ENCODE data around the gene LEKR1.

DNA sequence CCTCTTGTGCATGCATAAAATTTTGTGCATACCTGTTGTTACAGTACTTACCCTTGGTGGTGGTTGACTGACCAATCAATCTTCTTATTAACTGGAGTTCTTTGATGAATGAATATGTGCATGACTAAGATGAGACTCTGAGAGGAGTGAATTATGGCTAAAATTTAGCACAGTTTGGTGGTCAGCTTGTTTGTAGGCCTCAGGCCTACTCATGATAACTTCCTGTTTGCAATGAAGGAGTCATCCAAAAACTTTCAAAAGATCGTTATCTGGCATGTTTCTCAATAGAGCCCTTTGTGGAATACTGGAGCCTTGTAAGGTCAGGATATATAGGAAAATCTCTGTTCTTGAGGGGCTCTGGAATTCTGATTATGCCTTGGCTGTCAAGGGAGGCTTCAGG is 66.5 kb downstream of the LEKR1 start:
- TF ChIP-seq ZBTB48 (tag by site-specific recombination; IDR thresholded peaks at IDR 0.05) (no peak), ZNF404 (tag by site-specific recombination; IDR thresholded peaks at IDR 0.05) (no peak), ZNF23 (tag by site-specific recombination; IDR thresholded peaks at IDR 0.05; ENCODE audit: borderline replicate concordance) (no peak), GLIS1 (tag by site-specific recombination; IDR thresholded peaks at IDR 0.05) (no peak), ZNF791 (tag by site-specific recombination; IDR thresholded peaks at IDR 0.05) (no peak), SCRT1 (tag by site-specific recombination; IDR thresholded peaks at IDR 0.05; ENCODE audit: borderline replicate concordance) (no peak), YY1 (tag by site-specific recombination; IDR thresholded peaks at IDR 0.05) (no peak)
- TF ChIP-seq, protein P1, sequence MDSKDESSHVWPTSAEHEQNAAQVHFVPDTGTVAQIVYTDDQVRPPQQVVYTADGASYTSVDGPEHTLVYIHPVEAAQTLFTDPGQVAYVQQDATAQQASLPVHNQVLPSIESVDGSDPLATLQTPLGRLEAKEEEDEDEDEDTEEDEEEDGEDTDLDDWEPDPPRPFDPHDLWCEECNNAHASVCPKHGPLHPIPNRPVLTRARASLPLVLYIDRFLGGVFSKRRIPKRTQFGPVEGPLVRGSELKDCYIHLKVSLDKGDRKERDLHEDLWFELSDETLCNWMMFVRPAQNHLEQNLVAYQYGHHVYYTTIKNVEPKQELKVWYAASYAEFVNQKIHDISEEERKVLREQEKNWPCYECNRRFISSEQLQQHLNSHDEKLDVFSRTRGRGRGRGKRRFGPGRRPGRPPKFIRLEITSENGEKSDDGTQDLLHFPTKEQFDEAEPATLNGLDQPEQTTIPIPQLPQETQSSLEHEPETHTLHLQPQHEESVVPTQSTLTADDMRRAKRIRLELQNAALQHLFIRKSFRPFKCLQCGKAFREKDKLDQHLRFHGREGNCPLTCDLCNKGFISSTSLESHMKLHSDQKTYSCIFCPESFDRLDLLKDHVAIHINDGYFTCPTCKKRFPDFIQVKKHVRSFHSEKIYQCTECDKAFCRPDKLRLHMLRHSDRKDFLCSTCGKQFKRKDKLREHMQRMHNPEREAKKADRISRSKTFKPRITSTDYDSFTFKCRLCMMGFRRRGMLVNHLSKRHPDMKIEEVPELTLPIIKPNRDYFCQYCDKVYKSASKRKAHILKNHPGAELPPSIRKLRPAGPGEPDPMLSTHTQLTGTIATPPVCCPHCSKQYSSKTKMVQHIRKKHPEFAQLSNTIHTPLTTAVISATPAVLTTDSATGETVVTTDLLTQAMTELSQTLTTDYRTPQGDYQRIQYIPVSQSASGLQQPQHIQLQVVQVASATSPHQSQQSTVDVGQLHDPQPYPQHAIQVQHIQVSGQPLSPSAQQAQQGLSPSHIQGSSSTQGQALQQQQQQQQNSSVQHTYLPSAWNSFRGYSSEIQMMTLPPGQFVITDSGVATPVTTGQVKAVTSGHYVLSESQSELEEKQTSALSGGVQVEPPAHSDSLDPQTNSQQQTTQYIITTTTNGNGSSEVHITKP (tag by site-specific recombination; IDR thresholded peaks at IDR 0.05) = no peak
- TF ChIP-seq, protein P2, sequence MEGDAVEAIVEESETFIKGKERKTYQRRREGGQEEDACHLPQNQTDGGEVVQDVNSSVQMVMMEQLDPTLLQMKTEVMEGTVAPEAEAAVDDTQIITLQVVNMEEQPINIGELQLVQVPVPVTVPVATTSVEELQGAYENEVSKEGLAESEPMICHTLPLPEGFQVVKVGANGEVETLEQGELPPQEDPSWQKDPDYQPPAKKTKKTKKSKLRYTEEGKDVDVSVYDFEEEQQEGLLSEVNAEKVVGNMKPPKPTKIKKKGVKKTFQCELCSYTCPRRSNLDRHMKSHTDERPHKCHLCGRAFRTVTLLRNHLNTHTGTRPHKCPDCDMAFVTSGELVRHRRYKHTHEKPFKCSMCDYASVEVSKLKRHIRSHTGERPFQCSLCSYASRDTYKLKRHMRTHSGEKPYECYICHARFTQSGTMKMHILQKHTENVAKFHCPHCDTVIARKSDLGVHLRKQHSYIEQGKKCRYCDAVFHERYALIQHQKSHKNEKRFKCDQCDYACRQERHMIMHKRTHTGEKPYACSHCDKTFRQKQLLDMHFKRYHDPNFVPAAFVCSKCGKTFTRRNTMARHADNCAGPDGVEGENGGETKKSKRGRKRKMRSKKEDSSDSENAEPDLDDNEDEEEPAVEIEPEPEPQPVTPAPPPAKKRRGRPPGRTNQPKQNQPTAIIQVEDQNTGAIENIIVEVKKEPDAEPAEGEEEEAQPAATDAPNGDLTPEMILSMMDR (tag by site-specific recombination; IDR thresholded peaks at IDR 0.05) = no peak
- TF ChIP-seq, protein P3, sequence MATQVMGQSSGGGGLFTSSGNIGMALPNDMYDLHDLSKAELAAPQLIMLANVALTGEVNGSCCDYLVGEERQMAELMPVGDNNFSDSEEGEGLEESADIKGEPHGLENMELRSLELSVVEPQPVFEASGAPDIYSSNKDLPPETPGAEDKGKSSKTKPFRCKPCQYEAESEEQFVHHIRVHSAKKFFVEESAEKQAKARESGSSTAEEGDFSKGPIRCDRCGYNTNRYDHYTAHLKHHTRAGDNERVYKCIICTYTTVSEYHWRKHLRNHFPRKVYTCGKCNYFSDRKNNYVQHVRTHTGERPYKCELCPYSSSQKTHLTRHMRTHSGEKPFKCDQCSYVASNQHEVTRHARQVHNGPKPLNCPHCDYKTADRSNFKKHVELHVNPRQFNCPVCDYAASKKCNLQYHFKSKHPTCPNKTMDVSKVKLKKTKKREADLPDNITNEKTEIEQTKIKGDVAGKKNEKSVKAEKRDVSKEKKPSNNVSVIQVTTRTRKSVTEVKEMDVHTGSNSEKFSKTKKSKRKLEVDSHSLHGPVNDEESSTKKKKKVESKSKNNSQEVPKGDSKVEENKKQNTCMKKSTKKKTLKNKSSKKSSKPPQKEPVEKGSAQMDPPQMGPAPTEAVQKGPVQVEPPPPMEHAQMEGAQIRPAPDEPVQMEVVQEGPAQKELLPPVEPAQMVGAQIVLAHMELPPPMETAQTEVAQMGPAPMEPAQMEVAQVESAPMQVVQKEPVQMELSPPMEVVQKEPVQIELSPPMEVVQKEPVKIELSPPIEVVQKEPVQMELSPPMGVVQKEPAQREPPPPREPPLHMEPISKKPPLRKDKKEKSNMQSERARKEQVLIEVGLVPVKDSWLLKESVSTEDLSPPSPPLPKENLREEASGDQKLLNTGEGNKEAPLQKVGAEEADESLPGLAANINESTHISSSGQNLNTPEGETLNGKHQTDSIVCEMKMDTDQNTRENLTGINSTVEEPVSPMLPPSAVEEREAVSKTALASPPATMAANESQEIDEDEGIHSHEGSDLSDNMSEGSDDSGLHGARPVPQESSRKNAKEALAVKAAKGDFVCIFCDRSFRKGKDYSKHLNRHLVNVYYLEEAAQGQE (tag by site-specific recombination; IDR thresholded peaks at IDR 0.05) = no peak
- TF ChIP-seq, protein P4, sequence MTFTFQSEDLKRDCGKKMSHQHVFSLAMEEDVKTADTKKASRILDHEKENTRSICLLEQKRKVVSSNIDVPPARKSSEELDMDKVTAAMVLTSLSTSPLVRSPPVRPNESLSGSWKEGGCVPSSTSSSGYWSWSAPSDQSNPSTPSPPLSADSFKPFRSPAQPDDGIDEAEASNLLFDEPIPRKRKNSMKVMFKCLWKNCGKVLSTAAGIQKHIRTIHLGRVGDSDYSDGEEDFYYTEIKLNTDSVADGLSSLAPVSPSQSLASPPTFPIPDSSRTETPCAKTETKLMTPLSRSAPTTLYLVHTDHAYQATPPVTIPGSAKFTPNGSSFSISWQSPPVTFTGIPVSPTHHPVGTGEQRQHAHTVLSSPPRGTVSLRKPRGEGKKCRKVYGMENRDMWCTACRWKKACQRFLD (tag by site-specific recombination; IDR thresholded peaks at IDR 0.05) = no peak
- TF ChIP-seq, protein P5, sequence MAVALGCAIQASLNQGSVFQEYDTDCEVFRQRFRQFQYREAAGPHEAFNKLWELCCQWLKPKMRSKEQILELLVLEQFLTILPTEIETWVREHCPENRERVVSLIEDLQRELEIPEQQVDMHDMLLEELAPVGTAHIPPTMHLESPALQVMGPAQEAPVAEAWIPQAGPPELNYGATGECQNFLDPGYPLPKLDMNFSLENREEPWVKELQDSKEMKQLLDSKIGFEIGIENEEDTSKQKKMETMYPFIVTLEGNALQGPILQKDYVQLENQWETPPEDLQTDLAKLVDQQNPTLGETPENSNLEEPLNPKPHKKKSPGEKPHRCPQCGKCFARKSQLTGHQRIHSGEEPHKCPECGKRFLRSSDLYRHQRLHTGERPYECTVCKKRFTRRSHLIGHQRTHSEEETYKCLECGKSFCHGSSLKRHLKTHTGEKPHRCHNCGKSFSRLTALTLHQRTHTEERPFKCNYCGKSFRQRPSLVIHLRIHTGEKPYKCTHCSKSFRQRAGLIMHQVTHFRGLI (tag by site-specific recombination; IDR thresholded peaks at IDR 0.05) = no peak
- TF ChIP-seq, protein P6, sequence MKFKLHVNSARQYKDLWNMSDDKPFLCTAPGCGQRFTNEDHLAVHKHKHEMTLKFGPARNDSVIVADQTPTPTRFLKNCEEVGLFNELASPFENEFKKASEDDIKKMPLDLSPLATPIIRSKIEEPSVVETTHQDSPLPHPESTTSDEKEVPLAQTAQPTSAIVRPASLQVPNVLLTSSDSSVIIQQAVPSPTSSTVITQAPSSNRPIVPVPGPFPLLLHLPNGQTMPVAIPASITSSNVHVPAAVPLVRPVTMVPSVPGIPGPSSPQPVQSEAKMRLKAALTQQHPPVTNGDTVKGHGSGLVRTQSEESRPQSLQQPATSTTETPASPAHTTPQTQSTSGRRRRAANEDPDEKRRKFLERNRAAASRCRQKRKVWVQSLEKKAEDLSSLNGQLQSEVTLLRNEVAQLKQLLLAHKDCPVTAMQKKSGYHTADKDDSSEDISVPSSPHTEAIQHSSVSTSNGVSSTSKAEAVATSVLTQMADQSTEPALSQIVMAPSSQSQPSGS (tag by site-specific recombination; IDR thresholded peaks at IDR 0.05; ENCODE audit: low read depth) = no peak
